GM21786 (cell line): ENCODE results near the gene CTAGE1.
"Not testable (repeated sequence)": the region's sequence is repeated elsewhere in the genome, so short reads cannot be mapped to it uniquely, and the experiment has no call there.

Experiments
- ATAC-seq: cut with Tn5 transposase; IDR thresholded peaks from one replicate; pipeline ENCODE4 v1.9.1; 2021; ENCODE audit not compliant: unreplicated experiment

Gene CTAGE1

GRCh38 chr18:22394428-22394827 is 23.3 kb downstream of the CTAGE1 start:
- ATAC-seq, result no peak

DNA sequence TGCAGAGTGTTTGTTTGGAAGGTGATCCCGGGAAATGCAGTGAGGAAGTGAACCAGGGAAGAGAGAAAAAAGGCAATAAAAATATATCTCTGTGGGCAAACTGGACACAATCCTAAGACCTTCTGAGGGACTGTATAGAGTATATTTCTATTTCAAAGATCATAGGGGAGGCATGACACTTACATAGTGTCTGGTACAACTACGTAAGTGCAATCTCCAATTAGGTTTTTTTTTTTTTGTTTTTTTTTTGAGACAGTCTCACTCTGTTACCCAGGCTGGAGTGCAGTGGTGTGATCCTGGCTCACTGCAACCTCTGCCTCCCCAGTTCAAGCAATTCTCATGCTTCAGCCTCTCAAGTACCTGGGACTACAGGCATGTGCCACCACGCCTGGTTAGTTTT is 24.6 kb downstream of the CTAGE1 start:
- not testable (repeated sequence) for ATAC-seq

GRCh38 chr18:22391407-22392345 is 26.0 kb downstream of the CTAGE1 start:
- ATAC-seq, result no peak

DNA sequence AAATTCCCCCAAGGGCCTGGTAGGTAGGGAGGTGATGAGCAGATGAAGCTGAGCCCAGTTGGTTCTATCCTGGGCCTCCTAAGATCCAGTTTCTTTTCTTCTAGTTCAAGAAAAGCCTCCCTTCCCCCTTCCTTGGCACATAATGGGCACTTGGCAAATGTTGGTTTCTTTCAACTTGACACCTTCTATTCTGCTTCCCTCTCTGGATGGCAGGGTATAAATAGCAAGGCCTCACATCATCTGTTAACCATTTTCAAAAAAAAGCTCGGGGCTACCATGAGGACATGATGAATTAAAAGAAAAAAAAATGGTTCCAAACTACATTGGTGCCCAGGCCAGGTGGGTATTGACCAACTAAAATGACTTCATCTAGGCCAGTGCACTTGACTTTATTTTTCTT is 29.9 kb downstream of the CTAGE1 start:
- no peak for ATAC-seq

DNA sequence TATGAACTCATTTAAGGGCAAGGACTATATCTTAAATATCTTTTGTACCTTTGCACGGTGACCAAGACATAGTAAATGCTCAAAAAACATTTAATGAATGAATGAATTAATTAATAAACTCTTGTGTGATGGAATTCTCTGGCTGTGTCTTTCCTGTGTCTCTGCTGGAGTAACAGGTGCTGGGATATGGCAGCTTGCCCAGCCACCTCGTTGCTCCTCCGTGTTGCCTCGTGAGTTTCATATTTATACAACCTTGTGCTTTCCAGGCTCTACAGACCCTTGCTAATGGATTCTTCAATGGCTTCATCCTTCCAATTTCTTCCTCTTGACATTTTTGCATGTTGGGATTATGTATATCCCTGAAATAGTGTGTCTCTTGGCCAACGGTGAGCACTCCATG is 30.4 kb downstream of the CTAGE1 start:
- no peak for ATAC-seq

GRCh38 chr18:22385718-22386117 is 32.0 kb downstream of the CTAGE1 start:
- no peak for ATAC-seq

GRCh38 chr18:22378672-22379282 is 38.9 kb downstream of the CTAGE1 start:
- ATAC-seq, result no peak

GRCh38 chr18:22377769-22378168 is 39.9 kb downstream of the CTAGE1 start:
- ATAC-seq, result no peak

DNA sequence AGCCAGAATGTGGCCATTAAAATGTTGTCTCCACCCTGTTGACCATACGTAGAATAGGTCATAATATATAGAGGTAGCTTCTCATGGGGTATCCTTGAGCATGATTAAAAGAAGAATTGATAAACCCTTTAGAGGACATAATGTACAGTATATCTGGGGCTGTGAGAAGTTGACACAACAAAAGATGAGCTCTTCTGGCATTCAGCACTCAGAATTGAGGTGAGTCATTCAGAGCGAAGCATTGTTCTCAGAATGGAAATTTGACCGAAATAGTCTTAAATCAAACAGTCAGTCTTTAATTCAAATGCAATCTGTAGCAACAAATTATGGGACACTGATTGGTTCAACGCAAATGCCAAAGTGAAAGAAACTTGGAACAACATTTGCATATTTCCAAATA is 47.3 kb downstream of the CTAGE1 start:
- no peak for ATAC-seq

DNA sequence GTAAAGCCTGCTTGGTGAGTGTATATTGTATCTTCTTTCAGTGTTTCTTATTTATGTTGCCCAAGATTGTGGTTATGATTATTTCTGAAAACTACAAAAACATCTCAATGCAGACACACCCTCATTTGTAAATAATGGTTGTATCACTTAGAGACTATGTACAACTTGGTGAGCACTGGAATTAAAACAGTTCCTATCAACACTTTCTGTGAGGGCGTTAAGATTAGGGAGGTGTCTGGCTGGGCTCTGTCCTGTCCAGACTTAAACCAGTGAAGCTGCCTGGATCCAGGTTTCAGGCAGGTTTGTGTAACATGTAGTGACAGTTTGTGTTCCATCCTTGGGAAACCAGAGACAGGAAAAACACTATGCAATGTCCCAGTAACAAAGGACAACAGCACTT is 49.7 kb downstream of the CTAGE1 start:
- no peak for ATAC-seq

DNA sequence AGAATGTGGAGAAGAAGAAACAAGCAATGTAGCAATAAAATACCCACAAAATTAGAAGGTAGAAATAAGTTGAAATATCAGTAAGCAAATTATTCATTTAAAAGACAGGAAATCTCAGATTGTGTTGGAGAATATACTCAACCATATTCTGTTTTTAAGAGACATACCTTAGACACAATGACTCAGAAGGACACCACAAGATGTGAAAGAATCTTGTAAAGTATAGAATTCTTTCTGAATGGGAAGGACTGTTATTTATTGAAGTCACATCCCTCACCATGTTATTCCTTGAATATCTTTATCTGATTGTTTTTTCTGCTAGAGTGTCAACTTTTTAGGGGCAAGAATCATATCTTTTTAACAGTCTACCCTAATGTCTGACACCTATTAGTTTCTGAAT is 50.4 kb downstream of the CTAGE1 start:
- ATAC-seq, result no peak

DNA sequence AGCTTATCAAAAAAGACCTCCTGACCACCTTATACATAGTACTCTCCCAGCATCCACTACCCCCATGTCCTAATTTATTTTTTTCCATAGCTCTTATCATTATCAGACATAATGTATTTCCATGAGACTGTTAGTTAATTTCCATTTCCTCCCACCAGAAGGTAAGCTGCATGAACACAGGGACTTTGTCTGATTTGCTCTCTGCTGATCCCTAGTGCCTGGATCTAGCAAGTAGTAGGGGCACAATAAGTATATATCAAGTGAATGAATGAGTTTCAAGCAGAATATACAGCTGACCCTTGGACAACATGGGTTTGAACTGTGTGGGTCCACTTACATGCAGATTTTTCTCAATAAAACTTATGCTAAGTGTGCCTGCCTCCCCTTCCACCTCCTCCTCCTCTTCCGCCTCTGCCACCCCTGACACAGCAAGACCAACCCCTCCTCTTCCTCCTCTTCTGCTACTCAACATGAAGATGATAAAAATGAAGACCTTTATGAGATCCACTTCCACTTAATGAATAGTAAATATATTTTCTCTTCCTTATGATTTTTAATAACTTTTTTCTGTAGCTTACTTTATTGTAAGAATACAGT is 53.8 kb downstream of the CTAGE1 start:
- ATAC-seq, result no peak
